Liver (tissue), 9 donors: ENCODE data around the gene SGCD. TPM values are rescaled to one million over a fixed set of nuclear protein-coding genes. Genes with fewer than 3 reads are reported as not detected.

ENCODE experiments used
- DNase-seq: peaks from one replicate; pipeline ENCODE4 v3.0.0-alpha.2; 2017; ENCODE audit warnings: low spot score
- H3K27ac ChIP-seq, 2 donors: one replicate each; pipeline ENCODE4 v1.7.0; 2013; ENCODE audit warnings: inconsistent platforms in 2 of 2, low read length in 2 of 2, control low read depth in 1 of 2, low read depth in 1 of 2, mild to moderate bottlenecking in 1 of 2
- H3K27me3 ChIP-seq, 4 donors: one replicate each; pipeline versions ENCODE4 v1.6.1 to v1.7.0; 2013; ENCODE audit warnings: low read length in 3 of 4, inconsistent platforms in 1 of 4, mild to moderate bottlenecking in 1 of 4, moderate library complexity in 1 of 4; ENCODE audit not compliant: control insufficient read depth in 4 of 4, insufficient read depth in 4 of 4
- H3K36me3 ChIP-seq, 4 donors: one replicate each; pipeline versions ENCODE4 v1.6.1 to v1.7.0; 2013; ENCODE audit warnings: low read length in 3 of 4, mild to moderate bottlenecking in 3 of 4, low read depth in 1 of 4, moderate library complexity in 1 of 4; ENCODE audit not compliant: control insufficient read depth in 4 of 4, insufficient read depth in 3 of 4
- H3K4me1 ChIP-seq, 4 donors: one replicate each; pipeline versions ENCODE4 v1.6.1 to v1.7.0; 2013; ENCODE audit warnings: low read length in 3 of 4, mild to moderate bottlenecking in 3 of 4, moderate library complexity in 1 of 4; ENCODE audit not compliant: control insufficient read depth in 4 of 4, insufficient read depth in 4 of 4
- H3K4me3 ChIP-seq, 3 donors: one replicate each; pipeline versions ENCODE4 v1.6.1 to v1.7.0; 2013; ENCODE audit warnings: low read length in 3 of 3, control low read depth in 1 of 3, low read depth in 1 of 3, mild to moderate bottlenecking in 1 of 3
- H3K9ac ChIP-seq, 2 donors: one replicate each; pipeline ENCODE4 v1.7.0; 2013; ENCODE audit warnings: low read length in 2 of 2, mild to moderate bottlenecking in 2 of 2, moderate library complexity in 2 of 2, control low read depth in 1 of 2, low read depth in 1 of 2
- H3K9me3 ChIP-seq, 4 donors: one replicate each; pipeline versions ENCODE4 v1.6.1 to v1.7.0; 2013; ENCODE audit warnings: low read length in 3 of 4; ENCODE audit not compliant: control insufficient read depth in 4 of 4
- FOXA1 ChIP-seq: IDR thresholded peaks from 2 replicates; pipeline ENCODE4 v1.6.1; 2016; ENCODE audit warnings: antibody characterized with exemption
- GABPA ChIP-seq, 2 donors: IDR thresholded peaks in 1 of 2; conservative IDR thresholded peaks in 1 of 2; 2 replicates each; pipeline ENCODE4 v1.6.1; 2016; ENCODE audit warnings: antibody characterized with exemption in 2 of 2, mild to moderate bottlenecking in 1 of 2, moderate library complexity in 1 of 2
- HNF4A ChIP-seq, 2 donors: conservative IDR thresholded peaks; 2 replicates each; pipeline ENCODE4 v1.6.1; 2016; ENCODE audit warnings: antibody characterized with exemption in 2 of 2, mild to moderate bottlenecking in 2 of 2
- HNF4G ChIP-seq: IDR thresholded peaks from 2 replicates; pipeline ENCODE4 v1.6.1; 2016; ENCODE audit warnings: antibody characterized with exemption
- JUND ChIP-seq, 2 donors: IDR thresholded peaks; 2 replicates each; pipeline ENCODE4 v1.6.1; 2016; ENCODE audit warnings: antibody characterized with exemption in 2 of 2
- NR2F2 ChIP-seq: IDR thresholded peaks from 2 replicates; pipeline ENCODE4 v1.6.1; 2016; ENCODE audit warnings: antibody characterized with exemption
- RAD21 ChIP-seq, 2 donors: IDR thresholded peaks; 2 replicates each; pipeline ENCODE4 v1.6.1; 2016; ENCODE audit warnings: antibody characterized with exemption in 2 of 2, mild to moderate bottlenecking in 2 of 2
- SP1 ChIP-seq: IDR thresholded peaks from 2 replicates; pipeline ENCODE4 v1.6.1; 2018; ENCODE audit warnings: antibody characterized with exemption, mild to moderate bottlenecking
- TAF1 ChIP-seq: conservative IDR thresholded peaks from 2 replicates; pipeline ENCODE4 v1.6.1; 2016; ENCODE audit warnings: antibody characterized with exemption, mild to moderate bottlenecking
- YY1 ChIP-seq: IDR thresholded peaks from 2 replicates; pipeline ENCODE4 v1.6.1; 2016; ENCODE audit warnings: antibody characterized with exemption, mild to moderate bottlenecking
- whole genome bisulfite sequencing: extraction: QIAGEN DNeasy Blood & Tissue Kit; methylation state at CpG from one replicate; pipeline ENCODE4 v1.1.7; 2013; 5-methylcytosine and 5-hydroxymethylcytosine counted together
- polyA plus RNA-seq, 2 donors: library from polyadenylated mRNA; stranded (reverse) in 1 of 2; unstranded in 1 of 2; fragments of 200-250 nt in 1 of 2; fragments of >200 nt in 1 of 2; fragmentation: Nextera tagmentation in 1 of 2; extraction: Ambion mirVana in 1 of 2; gene quantifications; one replicate each; pipeline versions ENCODE4 v1.2.1 to v1.2.3, GENCODE V29; 2013 to 2015
- total RNA-seq, 2 donors: library from RNA; depleted of rRNA; stranded (reverse); fragments of >200 nt; gene quantifications; one replicate each; pipeline ENCODE4 v1.2.3, GENCODE V29; 2014
- TF ChIP-seq, protein P1 (sequence below): IDR thresholded peaks from 2 replicates; pipeline ENCODE4 v1.6.1; 2016; ENCODE audit warnings: antibody characterized with exemption, mild to moderate bottlenecking
- TF ChIP-seq, protein P2 (sequence below): fragments of 150-350 bp; IDR thresholded peaks from 2 replicates; pipeline ENCODE4 v1.5.1; 2017; ENCODE audit warnings: improper control_type of control experiment, low read depth, low read length; ENCODE audit not compliant: missing input control
- TF ChIP-seq, protein P3 (sequence below): IDR thresholded peaks from 2 replicates; pipeline ENCODE4 v1.6.1; 2016; ENCODE audit warnings: antibody characterized with exemption
- TF ChIP-seq, protein P4 (sequence below): IDR thresholded peaks from 2 replicates; pipeline ENCODE4 v1.6.1; 2016; ENCODE audit warnings: antibody characterized with exemption
- donor health status: healthy.
- donor health status: healthy.
- donor health status: healthy.
- donor health status: healthy.
- donor health status: healthy.

SGCD gene
- total and polyA plus RNA-seq, 4 donors, result 0.35 to 1.7 (median 1.0) TPM

DNA sequence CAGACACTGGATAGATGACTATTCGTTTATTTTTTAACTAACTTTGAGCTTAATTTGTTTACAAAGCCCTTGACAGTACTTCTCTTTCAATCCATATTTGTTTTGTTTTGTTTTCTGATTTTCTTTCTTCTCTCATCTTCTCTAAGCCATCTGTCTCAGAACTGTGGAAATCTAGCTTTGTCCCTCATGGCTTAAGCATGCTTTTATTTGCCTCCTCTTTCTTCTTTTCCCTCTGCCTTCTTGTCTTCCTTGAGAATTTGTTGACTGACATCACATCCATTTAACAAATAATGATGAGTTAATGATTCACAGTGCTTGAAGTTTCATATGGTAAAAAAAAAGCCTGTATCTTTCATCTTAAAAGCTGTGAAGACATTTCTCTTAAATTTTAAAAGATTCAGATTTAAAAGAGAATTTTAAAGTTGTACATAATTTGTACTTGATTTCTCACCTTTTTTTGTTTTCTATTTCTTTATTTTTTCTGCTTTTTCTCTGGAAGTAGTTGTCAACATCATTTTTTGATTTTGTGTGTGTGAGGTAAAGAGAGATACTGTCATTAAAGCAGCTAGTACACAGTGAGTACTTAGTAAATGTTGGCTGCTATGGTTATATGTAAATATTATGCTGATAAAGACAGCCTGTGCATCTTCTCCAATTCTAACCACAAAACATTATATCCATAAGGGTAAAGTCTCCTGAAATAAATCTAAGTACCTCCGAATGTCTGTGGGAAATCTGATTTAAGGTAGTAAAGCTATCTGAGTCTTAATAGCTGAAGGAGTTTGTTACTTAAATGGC lies 13.9 kb upstream of the SGCD start (continued):
- TF ChIP-seq HNF4A (conservative IDR thresholded peaks at IDR 0.05) (no peak), HNF4G (no peak), YY1 (no peak), RAD21 (IDR thresholded peaks at IDR 0.05) (no peak), JUND (IDR thresholded peaks at IDR 0.05) (no peak), TAF1 (no peak), NR2F2 (no peak), FOXA1 (no peak)

DNA sequence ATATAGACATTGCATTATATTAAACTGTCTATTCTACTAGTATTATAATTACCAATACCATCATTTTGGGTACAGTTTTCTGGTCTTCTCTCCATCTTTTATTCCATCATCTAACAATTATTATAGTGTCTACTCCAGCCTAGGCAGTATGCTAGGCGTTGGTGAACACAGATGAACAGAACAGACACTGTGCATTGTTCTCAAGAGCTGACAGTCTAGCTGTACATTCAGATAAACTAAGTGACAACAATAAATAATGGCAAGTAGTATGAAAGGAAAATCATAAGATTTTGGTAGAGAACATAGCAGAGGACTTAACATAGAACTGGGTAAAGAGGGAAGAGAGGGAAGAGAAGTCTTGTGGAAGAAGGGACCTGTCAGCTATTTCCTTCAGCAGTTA lies 12.5 kb upstream of the SGCD start:
- Histone ChIP-seq H3K4me3 (no peak overlapping the region), H3K9me3 (no peaks in the 10 kb centered on the region), H3K27ac (no peak overlapping the region), H3K36me3 (no peaks in the 10 kb centered on the region), H3K27me3 (no peaks in the 10 kb centered on the region), H3K4me1 (no peaks in the 10 kb centered on the region), H3K9ac (no peak overlapping the region)
- no peak for TF ChIP-seq SP1
- TF ChIP-seq, protein P1, sequence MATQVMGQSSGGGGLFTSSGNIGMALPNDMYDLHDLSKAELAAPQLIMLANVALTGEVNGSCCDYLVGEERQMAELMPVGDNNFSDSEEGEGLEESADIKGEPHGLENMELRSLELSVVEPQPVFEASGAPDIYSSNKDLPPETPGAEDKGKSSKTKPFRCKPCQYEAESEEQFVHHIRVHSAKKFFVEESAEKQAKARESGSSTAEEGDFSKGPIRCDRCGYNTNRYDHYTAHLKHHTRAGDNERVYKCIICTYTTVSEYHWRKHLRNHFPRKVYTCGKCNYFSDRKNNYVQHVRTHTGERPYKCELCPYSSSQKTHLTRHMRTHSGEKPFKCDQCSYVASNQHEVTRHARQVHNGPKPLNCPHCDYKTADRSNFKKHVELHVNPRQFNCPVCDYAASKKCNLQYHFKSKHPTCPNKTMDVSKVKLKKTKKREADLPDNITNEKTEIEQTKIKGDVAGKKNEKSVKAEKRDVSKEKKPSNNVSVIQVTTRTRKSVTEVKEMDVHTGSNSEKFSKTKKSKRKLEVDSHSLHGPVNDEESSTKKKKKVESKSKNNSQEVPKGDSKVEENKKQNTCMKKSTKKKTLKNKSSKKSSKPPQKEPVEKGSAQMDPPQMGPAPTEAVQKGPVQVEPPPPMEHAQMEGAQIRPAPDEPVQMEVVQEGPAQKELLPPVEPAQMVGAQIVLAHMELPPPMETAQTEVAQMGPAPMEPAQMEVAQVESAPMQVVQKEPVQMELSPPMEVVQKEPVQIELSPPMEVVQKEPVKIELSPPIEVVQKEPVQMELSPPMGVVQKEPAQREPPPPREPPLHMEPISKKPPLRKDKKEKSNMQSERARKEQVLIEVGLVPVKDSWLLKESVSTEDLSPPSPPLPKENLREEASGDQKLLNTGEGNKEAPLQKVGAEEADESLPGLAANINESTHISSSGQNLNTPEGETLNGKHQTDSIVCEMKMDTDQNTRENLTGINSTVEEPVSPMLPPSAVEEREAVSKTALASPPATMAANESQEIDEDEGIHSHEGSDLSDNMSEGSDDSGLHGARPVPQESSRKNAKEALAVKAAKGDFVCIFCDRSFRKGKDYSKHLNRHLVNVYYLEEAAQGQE, result no peak
- DNase-seq, result no peak
- WGBS, result 63% methylated on average over 1 of the region's 1 CpG

DNA sequence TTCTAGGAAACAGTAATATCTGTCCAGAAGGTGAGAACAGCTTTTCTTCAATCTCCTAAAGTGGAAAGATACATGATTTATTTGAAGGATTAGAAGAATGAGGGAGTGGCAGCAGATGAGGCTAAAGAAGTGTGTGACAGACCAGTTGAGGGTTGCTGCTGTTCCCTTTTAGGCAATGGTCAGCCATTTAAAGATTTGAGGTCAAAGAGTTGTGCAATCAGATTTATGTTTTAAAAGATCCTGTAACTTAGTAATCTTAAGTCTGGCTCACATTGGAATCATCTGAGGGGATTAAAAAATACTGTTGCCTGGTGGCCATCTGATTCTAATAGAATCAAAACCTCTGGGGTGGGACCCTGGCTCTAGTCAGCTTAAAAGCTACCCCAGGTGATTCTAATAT lies 4.3 kb upstream of the SGCD start:
- no peaks in the 10 kb centered on the region for H3K9me3 ChIP-seq
- H3K4me3 ChIP-seq, result no peak overlapping the region
- no peaks in the 10 kb centered on the region for H3K36me3 ChIP-seq
- DNase-seq, result no peak
- no peak overlapping the region for H3K27ac ChIP-seq
- H3K4me1 ChIP-seq, result no peaks in the 10 kb centered on the region
- H3K27me3 ChIP-seq, result no peaks in the 10 kb centered on the region
- TF ChIP-seq YY1, result no peak
- TF ChIP-seq GABPA (IDR thresholded peaks at IDR 0.05 in 1 of 2, conservative IDR thresholded peaks at IDR 0.05 in 1 of 2), result no peak
- no peak for TF ChIP-seq HNF4G
- TF ChIP-seq RAD21 (IDR thresholded peaks at IDR 0.05), result no peak
- TF ChIP-seq TAF1, result no peak
- no peak for TF ChIP-seq NR2F2
- TF ChIP-seq, protein P2, sequence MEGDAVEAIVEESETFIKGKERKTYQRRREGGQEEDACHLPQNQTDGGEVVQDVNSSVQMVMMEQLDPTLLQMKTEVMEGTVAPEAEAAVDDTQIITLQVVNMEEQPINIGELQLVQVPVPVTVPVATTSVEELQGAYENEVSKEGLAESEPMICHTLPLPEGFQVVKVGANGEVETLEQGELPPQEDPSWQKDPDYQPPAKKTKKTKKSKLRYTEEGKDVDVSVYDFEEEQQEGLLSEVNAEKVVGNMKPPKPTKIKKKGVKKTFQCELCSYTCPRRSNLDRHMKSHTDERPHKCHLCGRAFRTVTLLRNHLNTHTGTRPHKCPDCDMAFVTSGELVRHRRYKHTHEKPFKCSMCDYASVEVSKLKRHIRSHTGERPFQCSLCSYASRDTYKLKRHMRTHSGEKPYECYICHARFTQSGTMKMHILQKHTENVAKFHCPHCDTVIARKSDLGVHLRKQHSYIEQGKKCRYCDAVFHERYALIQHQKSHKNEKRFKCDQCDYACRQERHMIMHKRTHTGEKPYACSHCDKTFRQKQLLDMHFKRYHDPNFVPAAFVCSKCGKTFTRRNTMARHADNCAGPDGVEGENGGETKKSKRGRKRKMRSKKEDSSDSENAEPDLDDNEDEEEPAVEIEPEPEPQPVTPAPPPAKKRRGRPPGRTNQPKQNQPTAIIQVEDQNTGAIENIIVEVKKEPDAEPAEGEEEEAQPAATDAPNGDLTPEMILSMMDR, result no peak
- TF ChIP-seq, protein P3, sequence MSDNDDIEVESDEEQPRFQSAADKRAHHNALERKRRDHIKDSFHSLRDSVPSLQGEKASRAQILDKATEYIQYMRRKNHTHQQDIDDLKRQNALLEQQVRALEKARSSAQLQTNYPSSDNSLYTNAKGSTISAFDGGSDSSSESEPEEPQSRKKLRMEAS, result no peak
- TF ChIP-seq FOXA1, result no peak
- TF ChIP-seq, protein P4, sequence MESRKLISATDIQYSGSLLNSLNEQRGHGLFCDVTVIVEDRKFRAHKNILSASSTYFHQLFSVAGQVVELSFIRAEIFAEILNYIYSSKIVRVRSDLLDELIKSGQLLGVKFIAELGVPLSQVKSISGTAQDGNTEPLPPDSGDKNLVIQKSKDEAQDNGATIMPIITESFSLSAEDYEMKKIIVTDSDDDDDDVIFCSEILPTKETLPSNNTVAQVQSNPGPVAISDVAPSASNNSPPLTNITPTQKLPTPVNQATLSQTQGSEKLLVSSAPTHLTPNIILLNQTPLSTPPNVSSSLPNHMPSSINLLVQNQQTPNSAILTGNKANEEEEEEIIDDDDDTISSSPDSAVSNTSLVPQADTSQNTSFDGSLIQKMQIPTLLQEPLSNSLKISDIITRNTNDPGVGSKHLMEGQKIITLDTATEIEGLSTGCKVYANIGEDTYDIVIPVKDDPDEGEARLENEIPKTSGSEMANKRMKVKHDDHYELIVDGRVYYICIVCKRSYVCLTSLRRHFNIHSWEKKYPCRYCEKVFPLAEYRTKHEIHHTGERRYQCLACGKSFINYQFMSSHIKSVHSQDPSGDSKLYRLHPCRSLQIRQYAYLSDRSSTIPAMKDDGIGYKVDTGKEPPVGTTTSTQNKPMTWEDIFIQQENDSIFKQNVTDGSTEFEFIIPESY, result no peak
- TF ChIP-seq, protein P1, result no peak
- no peak overlapping the region for H3K9ac ChIP-seq
